K562 (cell line): ENCODE results near the gene KCNK7. TPM values are rescaled to one million over a fixed set of nuclear protein-coding genes. Genes with fewer than 3 reads are reported as not detected.

Experiments
- ATAC-seq: fragments of 200-7000 bp; cut with Tn5 transposase; 3 replicates; pipeline ENCODE4 v1.9.1; 2020; ENCODE audit warnings: moderate library complexity
- BruUV-seq: library from RNA; stranded (reverse); fragments of 400-500 nt; replicated peaks from 2 replicates; lab custom pipeline; 2021; lab: Mats Ljungman, UMichigan
- CTCF ChIA-PET: fragments of 300-600 bp; formaldehyde crosslinking; extraction: SDS; loops from one replicate; lab custom pipeline; 2021; ENCODE audit warnings: low intra/inter-chr PET ratio; lab: Yijun Ruan, JAX
- POLR2A ChIA-PET: fragments of 300-600, 350-650 bp; sonication (Branson Sonifier 250); formaldehyde crosslinking; extraction: SDS; loops from one replicate; lab custom pipeline; 2021; ENCODE audit warnings: antibody characterized with exemption, inconsistent platforms; lab: Yijun Ruan, JAX
- DNase-seq, 4 experiments: peaks; one replicate each; pipeline versions ENCODE4 v3.0.0 to v3.0.0-alpha.2; 2011 to 2018; ENCODE audit warnings: low spot score in 3 of 4, mixed read lengths in 3 of 4; ENCODE audit errors: extremely low read depth in 1 of 4
- FAIRE-seq: peaks from 2 replicates; lab custom pipeline; 2011; peaks lifted over from hg19 to GRCh38; lab: Jason Lieb, UNC
- H2AFZ ChIP-seq: 2 replicates; pipeline ENCODE4 v1.6.0; 2011; ENCODE audit warnings: low read depth, low read length, control low read depth, inconsistent platforms
- H3K27ac ChIP-seq: fragments of 200-600 bp; 3 replicates; pipeline ENCODE4 v1.8.0; 2011; ENCODE audit warnings: low read depth, mild to moderate bottlenecking, control low read depth, inconsistent platforms, low read length, moderate library complexity, mixed read lengths; ENCODE audit errors: extremely low read depth
- H3K27me3 ChIP-seq, 2 experiments: fragments of 300-600 bp in 1 of 2; 2 replicates in 1 of 2; 3 replicates in 1 of 2; pipeline versions ENCODE4 v1.6.0 to v1.8.0; 2011; ENCODE audit warnings: inconsistent platforms in 2 of 2, low read length in 2 of 2, mild to moderate bottlenecking in 1 of 2, mixed read lengths in 1 of 2, moderate library complexity in 1 of 2; ENCODE audit not compliant: control insufficient read depth in 2 of 2, insufficient read depth in 2 of 2
- H3K36me3 ChIP-seq: fragments of 300-600 bp; 3 replicates; pipeline ENCODE4 v1.8.0; 2011; ENCODE audit warnings: mild to moderate bottlenecking, low read length, inconsistent platforms; ENCODE audit not compliant: control insufficient read depth, insufficient read depth
- H3K4me1 ChIP-seq, 2 experiments: fragments of 200-600 bp in 1 of 2; replicated peaks in 1 of 2; 2 replicates in 1 of 2; 3 replicates in 1 of 2; pipeline versions ENCODE4 v1.5.1 to v1.8.0; 2011; ENCODE audit warnings: inconsistent platforms in 2 of 2, low read length in 2 of 2, mild to moderate bottlenecking in 1 of 2, mixed read lengths in 1 of 2, moderate library complexity in 1 of 2; ENCODE audit not compliant: control insufficient read depth in 2 of 2, insufficient read depth in 2 of 2
- H3K4me2 ChIP-seq: 2 replicates; pipeline ENCODE4 v1.6.1; 2011; ENCODE audit warnings: low read length, control low read depth, inconsistent platforms, mixed read lengths; ENCODE audit not compliant: insufficient read depth
- H3K4me3 ChIP-seq: fragments of 200-600 bp; sonication (generic), shearing (Covaris generic); 2 replicates; pipeline ENCODE4 v1.5.1; 2016; ENCODE audit warnings: control low read depth, inconsistent platforms
- H3K79me2 ChIP-seq: fragments of 200-600 bp; 3 replicates; pipeline ENCODE4 v1.8.0; 2011; ENCODE audit warnings: low read length, inconsistent platforms; ENCODE audit not compliant: control insufficient read depth, insufficient read depth
- H3K9ac ChIP-seq, 2 experiments: 2 replicates each; pipeline versions ENCODE4 v1.6.0 to v1.6.1; 2011; ENCODE audit warnings: low read depth in 2 of 2, low read length in 2 of 2, control low read depth in 1 of 2, inconsistent platforms in 1 of 2, mild to moderate bottlenecking in 1 of 2, mixed read lengths in 1 of 2; ENCODE audit not compliant: insufficient read depth in 1 of 2
- H3K9me1 ChIP-seq: one replicate; pipeline ENCODE4 v1.6.0; 2011; ENCODE audit warnings: inconsistent platforms, mild to moderate bottlenecking, low read length, moderate library complexity; ENCODE audit not compliant: control insufficient read depth, insufficient read depth
- H3K9me3 ChIP-seq: replicated peaks from 2 replicates; pipeline ENCODE4 v1.5.1; 2011; ENCODE audit warnings: low read depth, low read length, inconsistent platforms; ENCODE audit not compliant: control insufficient read depth, insufficient read depth
- H4K20me1 ChIP-seq: replicated peaks from 2 replicates; pipeline ENCODE4 v1.6.1; 2011; ENCODE audit warnings: low read length, inconsistent platforms, mixed read lengths; ENCODE audit not compliant: control insufficient read depth, insufficient read depth
- CHD2 ChIP-seq: IDR thresholded peaks from 2 replicates; pipeline ENCODE4 v1.6.1; 2011; ENCODE audit warnings: low read depth, low read length
- NONO ChIP-seq, 2 experiments: fragments of 200-400 bp in 1 of 2; fragments of 450-650 bp in 1 of 2; formaldehyde crosslinking in 1 of 2; IDR thresholded peaks; 2 replicates each; pipeline ENCODE4 v1.6.1; 2017; ENCODE audit warnings: low read depth in 2 of 2, mild to moderate bottlenecking in 2 of 2, moderate library complexity in 2 of 2, low read length in 1 of 2
- NRF1 ChIP-seq, 2 experiments: fragments of 450-650 bp; IDR thresholded peaks in 1 of 2; conservative IDR thresholded peaks in 1 of 2; 2 replicates each; pipeline ENCODE4 v1.6.1; 2014; ENCODE audit warnings: mild to moderate bottlenecking in 2 of 2
- RBBP5 ChIP-seq: fragments of 200-600 bp; sonication (generic); IDR thresholded peaks from 2 replicates; pipeline ENCODE4 v1.6.1; 2012; ENCODE audit warnings: borderline replicate concordance, mild to moderate bottlenecking, low read length, control low read depth, inconsistent platforms; ENCODE audit not compliant: insufficient read depth, poor library complexity, severe bottlenecking
- SP2 ChIP-seq: IDR thresholded peaks from 2 replicates; pipeline ENCODE4 v1.6.1; 2011; ENCODE audit warnings: mild to moderate bottlenecking, low read depth, low read length, moderate library complexity; ENCODE audit not compliant: poor library complexity, severe bottlenecking; ENCODE audit errors: extremely low read depth
- SRF ChIP-seq, 2 experiments: fragments of 250-450, 450-650 bp in 1 of 2; sonication (Bioruptor Pico) in 1 of 2; sonication (generic) in 1 of 2; formaldehyde crosslinking; IDR thresholded peaks; 2 replicates each; pipeline versions ENCODE4 v1.5.0 to v1.5.1; 2020 to 2022; ENCODE audit warnings: mild to moderate bottlenecking in 1 of 2, missing genetic modification reagents in 1 of 2
- TEAD1 ChIP-seq, 2 experiments: fragments of 450-650 bp in 1 of 2; sonication (generic) in 1 of 2; formaldehyde crosslinking; IDR thresholded peaks; 2 replicates each; pipeline versions ENCODE4 v1.4.0 to v1.8.0; 2020 to 2022; ENCODE audit warnings: mild to moderate bottlenecking in 2 of 2, missing genetic modification reagents in 1 of 2
- THAP12 ChIP-seq: fragments of 250-450 bp; sonication (Bioruptor Pico); IDR thresholded peaks from 2 replicates; pipeline ENCODE4 v1.9.0; 2021; ENCODE audit warnings: mild to moderate bottlenecking, inconsistent platforms
- THAP7 ChIP-seq: fragments of 250-450 bp; sonication (Bioruptor Pico); IDR thresholded peaks from 2 replicates; pipeline ENCODE4 v1.5.0; 2021
- THRAP3 ChIP-seq: fragments of 450-650 bp; IDR thresholded peaks from 2 replicates; pipeline ENCODE4 v1.6.1; 2016; ENCODE audit warnings: mild to moderate bottlenecking, inconsistent platforms, borderline replicate concordance
- ZBTB7A ChIP-seq: IDR thresholded peaks from 2 replicates; pipeline ENCODE4 v1.6.1; 2011; ENCODE audit warnings: low read depth, mild to moderate bottlenecking, low read length, moderate library complexity, borderline replicate concordance; ENCODE audit not compliant: control insufficient read depth
- ZFX ChIP-seq: sonication (generic); formaldehyde crosslinking; IDR thresholded peaks from 2 replicates; pipeline ENCODE4 v1.8.0; 2022; ENCODE audit warnings: mild to moderate bottlenecking, missing genetic modification reagents, moderate library complexity
- WGBS: fragments of 100-300 bp; shearing (Covaris generic); methylation state at CpG from one replicate; pipeline ENCODE4 v1.1.6; 2016; ENCODE audit warnings: low coverage, mixed read lengths; ENCODE audit not compliant: insufficient coverage; ENCODE audit errors: missing lambda C conversion rate; 5-methylcytosine and 5-hydroxymethylcytosine counted together
- in situ Hi-C: fragments of 300-500 bp; cut with MboI; formaldehyde crosslinking; loops from 4 replicates; pipeline ENCODE4 v1.15.0; 2018; ENCODE audit warnings: inconsistent platforms, mixed read lengths
- intact Hi-C: fragments of 100-400 bp; cut with micrococcal nuclease; formaldehyde crosslinking; loops from 2 replicates; pipeline ENCODE4 v1.14.2; 2022
- polyA plus RNA-seq, 8 experiments: library from polyadenylated mRNA; depleted of rRNA in 4 of 8; stranded (reverse) in 5 of 8; unstranded in 3 of 8; fragments of >200 nt; fragmentation: Nextera tagmentation in 2 of 8; fragmentation: Illumina TruSeq in 1 of 8; extraction: Ambion mirVana in 2 of 8; extraction: Trizol in 1 of 8; gene quantifications; 2 replicates each; pipeline versions ENCODE4 v1.2.1 to v1.2.3, GENCODE V29; 2011 to 2014; ENCODE audit warnings: inconsistent platforms in 1 of 8, missing spikeins in 1 of 8
- total RNA-seq, 7 experiments: library from RNA; depleted of rRNA in 6 of 7; stranded (reverse); fragments of >200 nt in 6 of 7; fragmentation: Illumina TruSeq in 2 of 7; extraction: Trizol in 2 of 7; gene quantifications; 2 replicates each; pipeline versions ENCODE4 v1.2.1 to v1.2.3, GENCODE V29; 2011 to 2021; ENCODE audit warnings: low replicate concordance in 1 of 7

KCNK7 gene
- total and polyA plus RNA-seq, 9 of the 15 experiments (the other 6 are each of a cell fraction or from before 2014, with no cell fraction given) = 0.07 to 0.40 TPM; not detected in 7

- intact Hi-C loops = loop anchor here (5.0 kb wide), 2 partner anchors 45 to 100 kb away; partner anchors contain the start of gene SCYL1
- TF ChIP-seq CHD2 (0 out of 2 replicates have a peak, but pooled peaks have one; percentile 32), SP2 (no peak), SRF (CRISPR knock-in tag; IDR thresholded peaks at IDR 0.05) (0 out of 4 replicates have a peak, but pooled peaks of 1 of the 2 experiments have one; percentile 39), THAP7 (CRISPR knock-in tag) (0 out of 2 replicates have a peak, but pooled peaks have one; percentile 62), RBBP5 (peak; percentile 72), TEAD1 (CRISPR knock-in tag; IDR thresholded peaks at IDR 0.05) (no peak; a peak in 1 of 4 replicates), NONO (IDR thresholded peaks at IDR 0.05; ENCODE audit: low read depth in 2 of 2, low read length in 1 of 2) (peak in 1 of 2 experiments; percentile 91; a peak in 2 of 4 replicates), THRAP3 (no peak), THAP12 (CRISPR knock-in tag) (0 out of 2 replicates have a peak, but pooled peaks have one; percentile 17), ZFX (CRISPR knock-in tag) (peak; percentile 42; the same call in 1 of the 2 replicates), NRF1 (conservative IDR thresholded peaks at IDR 0.05 in 1 of 2, IDR thresholded peaks at IDR 0.05 in 1 of 2) (peak; percentile 44 to 71; a peak in 2 of 4 replicates), ZBTB7A (peak; percentile 71; the same call in 1 of the 2 replicates)
Observed at GRCh38 chr11:65572356-65573051, 23.1 kb downstream of the KCNK7 start, which contains the start of gene FAM89B. TSS of gene FAM89B (plus strand) at chr11:65572538. CDS start at chr11:65572670, 132 bp downstream.

More at GRCh38 chr11:65572356-65573051, 23.1 kb downstream of the KCNK7 start, which contains the start of gene FAM89B:
- ATAC-seq (peak; percentile 50), FAIRE-seq (peak; percentile 26), DNase-seq (peak; percentile 63 to 92 (median 76))
- H2AFZ ChIP-seq = no peak within 1 kb of the TSS
- H3K9ac ChIP-seq = peak within 1 kb of the TSS; percentile 82 to 98
- ChIA-PET POLR2A (interaction anchor here (0.6 to 4.7 kb wide), 8 partner anchors 12 to 213 kb away, joined by 3 to 35 read pairs (median 8); partner anchors contain the start of gene MALAT1), CTCF (interaction anchor here (0.6 to 6.5 kb wide), 2 partner anchors 32 to 415 kb away, joined by 4 to 63 read pairs; no protein-coding TSS in a partner anchor)
- no TSS peak for BruUV-seq
- H3K36me3 ChIP-seq = peaks cover 19% of the 10 kb centered on the region; the same call in 2 of the 3 replicates
- peaks cover 53 to 82% of the 10 kb centered on the region in 2 experiments for H3K4me1 ChIP-seq
- H3K4me2 ChIP-seq = peak within 1 kb of the TSS; percentile 99
- peak within 1 kb of the TSS; percentile 59; the same call in 2 of the 3 replicates for H3K27ac ChIP-seq
- peaks cover 6% of the 10 kb centered on the region for H4K20me1 ChIP-seq
- in situ Hi-C loops = no loop called here
- under 1% methylated on average over 22 of the region's 86 CpGs for WGBS
- H3K9me3 ChIP-seq = no peaks in the 10 kb centered on the region
- H3K9me1 ChIP-seq = peaks cover 5% of the 10 kb centered on the region
- peaks cover 73% of the 10 kb centered on the region for H3K79me2 ChIP-seq
- no peaks in the 10 kb centered on the region; a peak in 1 of 5 replicates for H3K27me3 ChIP-seq
- peak within 1 kb of the TSS; percentile 65 for H3K4me3 ChIP-seq
